TTC549 (cell line): Measurements from ENCODE around the gene ADAM19.
"Not testable (repeated sequence)": the region's sequence is repeated elsewhere in the genome, so short reads cannot be mapped to it uniquely, and the experiment has no call there.

Experiments
- FAIRE-seq: peaks from 2 replicates; lab custom pipeline; 2012; peaks lifted over from hg19 to GRCh38; lab: Jason Lieb, UNC

ADAM19 gene

DNA sequence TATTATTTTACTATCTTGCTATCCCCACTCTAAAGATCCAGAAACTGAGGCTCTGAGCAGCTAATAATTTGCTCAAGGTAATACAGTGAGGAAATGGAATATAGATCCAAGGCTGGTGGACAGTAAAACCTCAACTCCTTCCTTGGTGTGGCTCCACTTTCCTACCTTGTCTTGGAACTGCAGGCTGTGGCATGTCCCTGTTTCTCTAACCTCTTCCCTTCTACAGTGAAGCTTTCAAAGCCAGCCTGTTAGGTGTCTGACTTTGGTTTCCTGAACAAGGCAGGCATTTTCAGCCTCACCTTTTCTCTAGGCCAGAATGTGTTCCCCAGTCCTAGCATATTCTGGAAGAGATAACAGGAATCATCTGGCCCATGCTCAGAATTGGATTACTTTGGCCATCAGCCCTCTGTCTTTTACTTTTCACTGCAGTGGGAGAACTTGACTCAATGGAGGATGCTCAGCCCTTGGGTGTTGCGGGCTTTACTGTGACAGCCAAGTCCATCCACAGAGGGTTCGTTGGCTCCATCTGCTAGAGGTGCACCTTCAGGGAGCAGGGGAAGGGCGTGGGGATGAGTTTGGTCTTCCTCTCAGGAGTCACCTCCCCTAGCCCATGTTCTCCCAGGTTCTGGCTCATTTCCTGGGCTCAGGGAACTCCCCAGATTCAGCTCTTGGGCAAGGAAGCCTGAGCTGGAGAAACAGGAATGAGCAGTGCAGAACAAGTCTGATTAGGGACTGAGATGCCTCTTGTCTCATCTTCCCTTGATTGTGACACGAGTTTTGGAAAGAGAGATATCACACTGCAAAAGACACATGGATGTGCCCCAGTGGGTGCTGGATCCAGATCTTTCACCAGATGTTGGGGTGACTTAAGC lies 114.4 kb downstream of the ADAM19 start:
- no peak for FAIRE-seq

GRCh38 chr5:157459715-157460599 lies 115.6 kb downstream of the ADAM19 start, which contains the start of gene NIPAL4:
TSS of gene NIPAL4 (plus strand) at chr5:157460213. CDS start at chr5:157460321, 108 bp downstream.
- no peak for FAIRE-seq

- FAIRE-seq = no peak
Measured at GRCh38 chr5:157458835-157459234, 116.7 kb downstream of the ADAM19 start.

GRCh38 chr5:157457391-157457790 lies 118.2 kb downstream of the ADAM19 start:
- no peak for FAIRE-seq

- FAIRE-seq = no peak
Measured at GRCh38 chr5:157456301-157456700, 119.3 kb downstream of the ADAM19 start.

DNA sequence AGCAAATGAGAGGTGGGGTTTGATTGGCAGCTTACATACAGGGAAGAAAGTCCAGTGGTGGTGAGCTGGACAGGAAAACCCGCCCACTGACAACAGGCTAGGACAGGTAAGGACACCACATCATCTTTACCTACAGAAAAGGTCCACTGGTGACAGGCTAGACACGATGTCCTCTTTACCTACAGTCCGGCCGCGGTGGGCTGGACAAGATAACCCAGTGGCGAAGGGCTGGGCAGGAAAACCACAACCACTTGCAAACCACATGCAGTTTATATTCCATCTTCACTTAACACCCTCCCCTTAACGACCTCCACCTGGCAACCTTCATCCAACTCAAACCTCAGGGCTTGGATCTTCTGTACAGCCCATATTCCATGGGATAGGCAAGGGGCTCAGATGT lies 120.5 kb downstream of the ADAM19 start:
- FAIRE-seq = no peak

- no peak for FAIRE-seq
Measured at GRCh38 chr5:157454273-157454672, 121.3 kb downstream of the ADAM19 start.

- FAIRE-seq = no peak
Measured at GRCh38 chr5:157451806-157452205, 123.8 kb downstream of the ADAM19 start.

DNA sequence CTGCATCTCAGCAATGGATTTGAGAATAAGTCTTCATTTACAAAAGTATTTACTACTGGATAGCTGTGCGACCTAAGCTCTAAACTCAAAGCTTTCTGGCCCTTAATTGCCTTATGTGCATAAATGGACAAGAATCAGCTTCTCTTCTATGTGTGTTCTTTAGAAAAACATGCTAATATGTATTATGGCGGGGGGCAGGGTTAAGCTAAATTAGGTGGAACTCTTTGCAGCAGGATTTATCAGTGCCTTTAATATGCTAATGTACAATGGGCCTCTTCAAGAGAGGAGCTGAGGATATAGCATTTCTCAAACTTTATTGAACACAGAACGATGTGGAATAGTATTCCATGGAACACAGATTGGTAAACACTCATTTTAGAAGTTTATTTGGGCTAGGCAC lies 125.6 kb downstream of the ADAM19 start:
- no peak for FAIRE-seq

GRCh38 chr5:157449011-157449723 lies 126.4 kb downstream of the ADAM19 start:
- no peak for FAIRE-seq

DNA sequence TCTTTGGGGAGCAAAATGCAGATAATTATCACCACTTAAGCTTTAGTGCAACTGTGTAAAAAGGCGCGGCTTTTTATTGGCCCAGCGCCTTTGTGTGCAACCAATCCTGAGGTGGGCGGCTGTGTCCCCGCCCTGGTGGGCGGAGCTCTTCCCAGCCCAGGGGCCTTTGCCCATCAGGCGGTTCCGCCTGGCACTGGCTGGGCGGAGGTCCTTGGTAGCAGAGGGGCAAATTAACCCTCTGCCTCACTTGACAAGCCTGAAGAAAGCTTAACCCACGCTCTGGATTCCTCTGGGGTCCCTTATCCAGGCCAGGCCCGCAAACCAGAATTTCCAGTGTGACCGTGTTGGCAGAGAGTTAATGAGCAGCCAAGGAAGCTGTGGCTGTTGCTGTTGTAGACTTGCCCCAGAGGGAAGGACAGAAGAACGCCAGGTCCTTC lies 128.4 kb downstream of the ADAM19 start:
- FAIRE-seq = no peak

DNA sequence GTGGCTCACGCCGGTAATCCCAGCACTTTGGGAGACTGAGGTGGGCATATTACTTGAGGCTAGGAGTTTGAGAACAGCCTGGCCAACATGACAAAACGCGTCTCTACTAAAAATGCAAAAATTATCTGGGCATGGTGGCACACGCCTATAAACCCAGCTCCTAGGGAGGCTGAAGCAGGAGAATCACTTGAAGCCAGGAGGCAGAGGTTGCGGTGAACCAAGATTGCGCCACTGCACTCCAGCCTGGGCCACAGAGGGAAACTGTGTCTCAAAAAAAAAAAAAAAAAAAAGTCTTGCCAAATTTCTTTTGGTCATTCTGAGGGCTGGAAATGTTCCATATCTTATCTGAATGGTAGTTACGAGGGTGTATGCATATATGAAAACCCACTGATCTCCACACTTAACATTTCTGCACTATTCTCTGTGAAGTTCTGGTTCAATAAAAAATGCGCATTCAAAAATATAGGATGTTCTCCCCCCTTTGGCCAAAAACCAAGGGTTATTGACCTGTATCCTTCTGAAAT lies 129.1 kb downstream of the ADAM19 start:
- FAIRE-seq = no peak

GRCh38 chr5:157445745-157446411 lies 129.7 kb downstream of the ADAM19 start:
- no peak for FAIRE-seq

GRCh38 chr5:157444224-157444623 lies 131.4 kb downstream of the ADAM19 start:
- FAIRE-seq = no peak

DNA sequence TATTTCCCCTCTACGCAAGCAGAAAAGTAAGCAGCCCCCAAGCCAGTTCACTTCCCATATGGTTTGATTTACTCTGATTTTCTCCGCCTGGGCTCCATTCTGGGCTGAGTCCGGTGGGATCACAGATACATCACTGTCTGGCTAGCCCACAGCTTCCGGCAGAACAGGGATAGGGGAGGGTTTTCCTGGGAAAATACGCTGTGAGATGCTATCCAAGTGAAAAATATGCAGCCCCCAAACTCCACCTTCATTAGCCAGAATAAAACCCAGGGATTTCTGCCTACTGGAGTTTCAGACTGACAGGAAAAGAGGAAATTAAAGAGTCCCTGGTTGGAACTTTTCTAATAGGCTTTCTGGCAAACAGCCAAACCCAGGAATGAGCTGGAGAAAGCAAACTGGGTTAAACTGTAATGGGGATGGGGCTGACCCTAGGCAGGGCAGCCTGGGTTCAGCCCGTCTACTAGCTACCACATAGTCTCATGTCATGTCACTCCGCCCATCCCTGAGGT lies 132.5 kb downstream of the ADAM19 start:
- FAIRE-seq = no peak

DNA sequence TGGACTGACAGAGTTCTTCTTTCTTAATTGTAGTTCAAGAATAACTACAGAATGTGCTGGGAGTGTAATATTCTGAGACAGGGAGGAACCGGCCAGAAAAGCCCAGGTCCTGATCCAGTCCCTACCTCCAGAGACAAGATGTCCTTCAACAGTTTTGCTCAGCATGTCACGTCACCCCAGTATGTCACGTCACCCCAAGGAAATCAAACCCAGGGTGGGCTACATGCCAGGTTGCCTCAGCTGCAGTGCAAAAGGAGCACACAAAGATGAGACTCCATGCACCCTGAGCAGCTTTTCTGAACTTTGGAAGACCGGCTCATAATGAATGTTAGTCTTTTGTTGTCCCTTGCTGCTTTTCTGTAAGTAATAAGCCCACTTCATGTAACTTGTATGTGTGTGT lies 141.5 kb downstream of the ADAM19 start:
- no peak for FAIRE-seq

DNA sequence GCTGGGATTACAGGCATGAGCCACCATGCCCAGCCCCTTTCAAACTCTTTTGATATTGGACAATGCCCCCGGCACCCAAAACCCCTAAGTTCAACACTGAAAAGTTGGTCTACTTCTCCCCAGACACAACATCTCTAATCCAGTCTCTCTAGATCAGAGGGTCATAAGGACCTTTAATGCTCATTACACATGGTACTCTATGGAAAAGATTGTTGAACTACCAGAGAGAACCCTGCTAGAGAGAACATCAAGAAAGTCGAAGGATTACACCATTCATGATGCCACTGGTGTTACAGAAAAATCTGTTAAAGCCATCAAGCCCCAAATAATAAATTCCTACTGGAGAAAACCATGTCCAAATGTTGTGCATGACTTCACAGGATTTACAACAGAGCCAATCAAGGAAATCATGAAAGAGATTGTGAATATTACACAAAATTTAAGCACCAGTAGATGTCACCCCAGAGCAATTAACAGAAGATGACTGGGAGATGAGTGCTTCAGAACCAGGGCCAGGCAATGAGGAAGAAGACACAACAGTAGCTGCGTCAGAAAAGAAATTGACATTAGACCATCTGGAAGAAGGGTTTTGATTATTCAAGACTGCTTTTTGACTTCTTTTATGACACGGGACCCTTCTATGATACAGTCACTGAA lies 143.9 kb downstream of the ADAM19 start:
- FAIRE-seq = peak; percentile 17

- not testable (repeated sequence) for FAIRE-seq
Measured at GRCh38 chr5:157429920-157430319, 145.7 kb downstream of the ADAM19 start.
